ENCODE data around the gene GOLGA2. TPM values are rescaled to one million over a fixed set of nuclear protein-coding genes. Genes with fewer than 3 reads are reported as not detected.

Gene GOLGA2
- total RNA-seq, 1 donor from 2014 or later = 86.9 TPM

DNA sequence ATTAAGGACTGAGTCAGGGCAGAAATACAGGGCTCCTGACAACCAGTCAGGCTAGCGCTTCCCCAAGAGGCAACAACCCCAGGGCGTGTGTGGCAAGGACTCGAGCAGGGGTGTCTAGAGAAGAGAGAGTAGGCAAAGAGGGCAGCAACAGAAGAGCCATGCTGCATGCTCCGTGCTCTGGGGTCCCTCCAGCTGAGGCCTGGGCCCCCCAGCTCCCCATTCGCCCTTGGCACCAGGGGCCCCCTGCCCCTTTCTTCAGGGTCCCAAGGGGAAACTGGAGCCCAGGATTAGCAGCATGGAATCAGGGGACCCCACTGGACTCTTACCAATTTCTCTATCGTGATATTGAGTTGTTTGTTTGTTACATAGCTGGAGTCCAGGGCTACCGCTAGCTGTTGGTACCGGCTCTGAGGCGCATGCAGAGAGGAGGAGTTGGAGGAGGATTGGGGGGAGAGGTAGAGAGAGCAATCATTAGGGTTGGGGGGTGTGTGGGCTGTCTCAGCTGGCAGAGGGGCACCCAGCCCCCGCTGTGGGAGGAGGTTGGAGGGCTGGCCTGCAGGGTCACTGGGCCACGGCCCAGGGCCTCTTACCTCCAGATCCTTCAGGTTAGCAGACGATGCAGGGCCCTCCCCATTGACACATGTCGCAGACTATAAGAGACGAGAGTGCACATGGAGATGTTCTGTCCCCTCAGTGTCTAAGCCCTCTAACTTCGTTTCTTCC is 8.8 kb downstream of the GOLGA2 start:
- DNase-seq = no peak
- intact Hi-C loops (cut with micrococcal nuclease) = no loop called here
- Histone ChIP-seq H3K27me3 (ENCODE audit: low read depth) (no peaks in the 10 kb centered on the region), H3K36me3 (peaks cover 75% of the 10 kb centered on the region), H3K9me3 (replicated peaks) (no peaks in the 10 kb centered on the region), H3K4me3 (no peak overlapping the region), H3K27ac (replicated peaks) (no peak overlapping the region), H3K4me1 (no peaks in the 10 kb centered on the region)
- TF ChIP-seq, protein P1, sequence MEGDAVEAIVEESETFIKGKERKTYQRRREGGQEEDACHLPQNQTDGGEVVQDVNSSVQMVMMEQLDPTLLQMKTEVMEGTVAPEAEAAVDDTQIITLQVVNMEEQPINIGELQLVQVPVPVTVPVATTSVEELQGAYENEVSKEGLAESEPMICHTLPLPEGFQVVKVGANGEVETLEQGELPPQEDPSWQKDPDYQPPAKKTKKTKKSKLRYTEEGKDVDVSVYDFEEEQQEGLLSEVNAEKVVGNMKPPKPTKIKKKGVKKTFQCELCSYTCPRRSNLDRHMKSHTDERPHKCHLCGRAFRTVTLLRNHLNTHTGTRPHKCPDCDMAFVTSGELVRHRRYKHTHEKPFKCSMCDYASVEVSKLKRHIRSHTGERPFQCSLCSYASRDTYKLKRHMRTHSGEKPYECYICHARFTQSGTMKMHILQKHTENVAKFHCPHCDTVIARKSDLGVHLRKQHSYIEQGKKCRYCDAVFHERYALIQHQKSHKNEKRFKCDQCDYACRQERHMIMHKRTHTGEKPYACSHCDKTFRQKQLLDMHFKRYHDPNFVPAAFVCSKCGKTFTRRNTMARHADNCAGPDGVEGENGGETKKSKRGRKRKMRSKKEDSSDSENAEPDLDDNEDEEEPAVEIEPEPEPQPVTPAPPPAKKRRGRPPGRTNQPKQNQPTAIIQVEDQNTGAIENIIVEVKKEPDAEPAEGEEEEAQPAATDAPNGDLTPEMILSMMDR (IDR thresholded peaks at IDR 0.05; ENCODE audit: borderline replicate concordance) = no peak

DNA sequence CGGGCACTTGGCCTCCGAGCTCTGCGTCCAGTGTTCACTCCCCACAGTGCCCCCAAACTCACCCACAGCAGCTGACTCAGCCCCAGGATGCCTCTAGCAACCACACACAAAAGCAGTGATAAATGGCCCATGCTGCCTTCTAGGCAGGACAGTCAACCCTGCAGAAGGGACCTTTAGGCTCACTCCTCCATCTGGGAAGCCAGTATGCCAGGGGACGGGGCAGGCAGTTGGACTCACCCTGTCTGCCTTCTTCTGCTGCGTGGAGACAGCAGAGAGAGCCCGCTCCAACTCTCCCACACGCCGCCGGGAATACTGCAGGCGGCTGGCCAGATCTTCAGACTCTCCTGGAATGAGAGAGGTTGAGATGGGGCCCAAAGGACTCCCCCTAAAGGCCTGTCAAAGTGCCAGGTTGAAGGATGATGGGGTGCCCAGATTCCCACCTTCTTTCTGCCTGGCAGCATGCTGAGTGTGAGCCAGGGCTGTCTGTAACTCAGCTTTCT is 10.4 kb downstream of the GOLGA2 start:
- Histone ChIP-seq H3K36me3 (peaks cover 77% of the 10 kb centered on the region), H3K27ac (replicated peaks) (no peak overlapping the region), H3K4me3 (no peak overlapping the region), H3K4me1 (no peaks in the 10 kb centered on the region), H3K9me3 (replicated peaks) (no peaks in the 10 kb centered on the region), H3K27me3 (ENCODE audit: low read depth) (no peaks in the 10 kb centered on the region)
- TF ChIP-seq, protein P1 (IDR thresholded peaks at IDR 0.05; ENCODE audit: borderline replicate concordance) = no peak
- intact Hi-C loops (cut with micrococcal nuclease) = no loop called here
- DNase-seq = no peak

DNA sequence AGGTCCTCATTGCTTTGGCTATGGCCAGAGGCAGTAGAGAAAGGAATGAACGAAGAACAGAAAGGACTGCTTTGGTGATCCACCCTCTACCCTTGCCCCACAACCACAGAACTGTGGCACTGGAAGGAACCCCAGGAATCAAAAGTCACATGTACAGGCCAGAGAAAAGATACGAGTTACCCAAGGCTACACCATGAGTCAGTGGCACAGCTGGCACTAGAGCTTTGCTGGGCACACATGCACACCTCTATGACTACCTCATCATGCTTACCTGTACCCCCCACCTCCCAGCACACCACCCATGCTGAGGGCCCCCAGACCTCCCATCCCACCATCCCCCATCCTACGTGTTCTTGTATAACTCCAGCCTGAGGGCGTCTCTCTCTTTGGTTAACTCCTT is 13.1 kb downstream of the GOLGA2 start:
- peaks cover 93% of the 10 kb centered on the region for H3K36me3 ChIP-seq
- H3K4me3 ChIP-seq = no peak overlapping the region
- no peaks in the 10 kb centered on the region for H3K27me3 ChIP-seq (ENCODE audit: low read depth)
- TF ChIP-seq, protein P1 (IDR thresholded peaks at IDR 0.05; ENCODE audit: borderline replicate concordance) = no peak
- no peak overlapping the region for H3K27ac ChIP-seq (replicated peaks)
- H3K9me3 ChIP-seq (replicated peaks) = no peaks in the 10 kb centered on the region
- no peaks in the 10 kb centered on the region for H3K4me1 ChIP-seq
- DNase-seq = no peak
- intact Hi-C loops (cut with micrococcal nuclease) = no loop called here

DNA sequence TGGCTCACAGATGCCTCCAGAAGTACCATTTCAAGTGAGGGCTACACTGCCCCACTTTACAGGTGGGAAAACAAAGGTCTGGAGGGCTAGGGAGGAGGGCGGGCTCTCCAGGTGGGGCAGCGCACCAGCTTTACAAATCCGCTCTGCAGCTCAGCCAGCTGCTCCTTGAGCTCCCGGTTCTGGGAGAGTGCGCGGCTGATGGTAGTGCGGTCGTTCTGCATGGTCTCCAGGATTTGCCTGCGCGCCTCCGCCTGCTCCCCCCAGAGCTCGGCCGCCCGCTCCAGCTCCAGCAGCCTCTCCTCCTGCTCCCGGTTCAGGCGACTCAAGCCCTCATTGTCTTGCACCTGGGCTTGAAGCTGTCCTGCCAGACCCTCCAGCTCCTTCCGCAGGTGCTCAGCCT is 15.5 kb downstream of the GOLGA2 start:
- intact Hi-C loops (cut with micrococcal nuclease) = no loop called here
- DNase-seq = no peak
- Histone ChIP-seq H3K4me3 (no peak overlapping the region), H3K9me3 (replicated peaks) (no peaks in the 10 kb centered on the region), H3K27me3 (ENCODE audit: low read depth) (no peaks in the 10 kb centered on the region), H3K27ac (replicated peaks) (no peak overlapping the region), H3K36me3 (peaks cover 86% of the 10 kb centered on the region), H3K4me1 (no peaks in the 10 kb centered on the region)
- TF ChIP-seq, protein P1 (IDR thresholded peaks at IDR 0.05; ENCODE audit: borderline replicate concordance) = no peak

DNA sequence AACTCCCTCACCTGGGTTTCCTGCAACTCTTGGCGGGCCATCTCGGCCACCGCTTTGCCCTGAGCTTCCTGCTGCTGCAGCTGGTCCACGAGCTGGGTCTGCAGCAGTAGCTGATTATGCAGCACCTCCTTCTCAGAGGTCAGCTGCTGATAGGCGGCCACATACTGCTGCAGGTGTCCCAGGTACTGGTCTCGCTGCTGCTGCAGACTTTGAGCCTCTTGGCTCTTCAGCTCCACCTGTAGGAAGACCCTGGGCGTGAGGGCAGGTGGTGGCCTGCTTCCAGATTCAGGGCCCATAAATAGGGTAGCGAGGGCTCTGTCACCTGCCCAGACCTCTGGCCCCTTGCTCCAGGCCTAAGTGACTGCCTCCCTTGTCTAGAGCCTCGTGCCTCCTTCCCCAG is 16.7 kb downstream of the GOLGA2 start:
- TF ChIP-seq, protein P1 (IDR thresholded peaks at IDR 0.05; ENCODE audit: borderline replicate concordance) = no peak

More for the DNA sequence above, 16.7 kb downstream of the GOLGA2 start:
- Histone ChIP-seq H3K9me3 (replicated peaks) (no peaks in the 10 kb centered on the region), H3K4me3 (no peak overlapping the region), H3K4me1 (no peaks in the 10 kb centered on the region), H3K27me3 (ENCODE audit: low read depth) (no peaks in the 10 kb centered on the region), H3K27ac (replicated peaks) (no peak overlapping the region), H3K36me3 (peaks cover 76% of the 10 kb centered on the region)
- no peak for DNase-seq
- intact Hi-C loops (cut with micrococcal nuclease) = no loop called here
